Left ventricle myocardium inferior (tissue), 1 donor: Measurements from ENCODE around the gene ESR1. TPM values are rescaled to one million over a fixed set of nuclear protein-coding genes. Genes with fewer than 3 reads are reported as not detected.

ENCODE experiments used
- DNase-seq: peaks from one replicate; pipeline ENCODE4 v3.0.0-alpha.2; 2020
- H3K27ac ChIP-seq: fragments of 200-600 bp; replicated peaks from 2 replicates; pipeline ENCODE4 v1.8.0; 2021
- H3K27me3 ChIP-seq: fragments of 200-600 bp; 2 replicates; pipeline ENCODE4 v1.8.0; 2021; ENCODE audit warnings: low read depth
- H3K36me3 ChIP-seq: fragments of 200-600 bp; 2 replicates; pipeline ENCODE4 v1.8.0; 2021
- H3K4me1 ChIP-seq: fragments of 200-600 bp; 2 replicates; pipeline ENCODE4 v1.8.0; 2021
- H3K4me3 ChIP-seq: fragments of 200-600 bp; 2 replicates; pipeline ENCODE4 v1.8.0; 2021; ENCODE audit warnings: mild to moderate bottlenecking, moderate library complexity
- H3K9me3 ChIP-seq: fragments of 200-600 bp; replicated peaks from 2 replicates; pipeline ENCODE4 v1.8.0; 2021
- CTCF ChIP-seq: fragments of 200-600 bp; IDR thresholded peaks from 2 replicates; pipeline ENCODE4 v1.8.0; 2021; ENCODE audit warnings: antibody characterized with exemption, mild to moderate bottlenecking, borderline replicate concordance
- intact Hi-C: fragments of 100-400 bp; cut with micrococcal nuclease; formaldehyde crosslinking; loops from one replicate; pipeline ENCODE4 v1.11.0; 2022
- total RNA-seq: library from RNA; stranded (reverse); fragmentation: NEBNext Ultra II Directional; extraction: Animal tissue kit (Norgen Biotek cat#: 25700); gene quantifications from one replicate; pipeline ENCODE4 v1.2.1, GENCODE V29; 2021
- donor health status: DM: no; HTN: yes; CAD: no; lungs with severe emphysema.

ESR1 gene
- total RNA-seq, 1 donor from 2014 or later: 1.6 TPM

GRCh38 chr6:151805286-151805840 lies 2.1 kb upstream of the ESR1 start:
- intact Hi-C loops: no loop called here
- peak; percentile 16 for DNase-seq
- Histone ChIP-seq H3K36me3 (no peaks in the 10 kb centered on the region), H3K27me3 (peaks cover 47% of the 10 kb centered on the region), H3K9me3 (no peaks in the 10 kb centered on the region), H3K27ac (no peak overlapping the region), H3K4me3 (peak overlapping the region; percentile 22), H3K4me1 (peaks cover 45% of the 10 kb centered on the region)
- TF ChIP-seq CTCF: no peak

- peaks cover 41% of the 10 kb centered on the region for H3K27me3 ChIP-seq
- H3K36me3 ChIP-seq: no peaks in the 10 kb centered on the region
- H3K27ac ChIP-seq: no peak overlapping the region
- TF ChIP-seq CTCF: no peak
- DNase-seq: no peak
- peaks cover 45% of the 10 kb centered on the region for H3K4me1 ChIP-seq
- peak overlapping the region; percentile 65 for H3K4me3 ChIP-seq
- intact Hi-C loops: no loop called here
- H3K9me3 ChIP-seq: no peaks in the 10 kb centered on the region
These were observed 547 bp upstream of the ESR1 start for GRCh38 chr6:151806757-151807512.

GRCh38 chr6:151808371-151809241 lies 1.1 kb downstream of the ESR1 start:
- peaks cover 45% of the 10 kb centered on the region for H3K4me1 ChIP-seq
- intact Hi-C loops: no loop called here
- no peak overlapping the region for H3K27ac ChIP-seq
- TF ChIP-seq CTCF: no peak
- DNase-seq: no peak
- H3K36me3 ChIP-seq: no peaks in the 10 kb centered on the region
- peaks cover 41% of the 10 kb centered on the region for H3K27me3 ChIP-seq
- no peaks in the 10 kb centered on the region for H3K9me3 ChIP-seq
- peak overlapping the region; percentile 65 for H3K4me3 ChIP-seq

- no peak overlapping the region for H3K27ac ChIP-seq
These were observed 3.6 kb downstream of the ESR1 start for GRCh38 chr6:151811081-151811480.

More at GRCh38 chr6:151811081-151811480, 3.6 kb downstream of the ESR1 start:
- Histone ChIP-seq H3K4me3 (no peak overlapping the region), H3K9me3 (no peaks in the 10 kb centered on the region), H3K36me3 (no peaks in the 10 kb centered on the region), H3K27me3 (peaks cover 41% of the 10 kb centered on the region), H3K4me1 (peaks cover 33% of the 10 kb centered on the region)
- no peak for DNase-seq
- intact Hi-C loops: no loop called here
- TF ChIP-seq CTCF: no peak
